Astrocyte (in vitro differentiated cells and primary cell): ENCODE measurements around the gene ANKRD11. TPM values are rescaled to one million over a fixed set of nuclear protein-coding genes. Genes with fewer than 3 reads are reported as not detected.

ENCODE experiments used
- DNase-seq: peaks from one replicate; pipeline ENCODE4 v3.0.0-alpha.2; 2010; ENCODE audit warnings: low read depth
- FAIRE-seq: peaks from 2 replicates; lab custom pipeline; 2011; peaks lifted over from hg19 to GRCh38; lab: Jason Lieb, UNC
- H2AFZ ChIP-seq: 2 replicates; pipeline ENCODE4 v1.6.0; 2012; ENCODE audit warnings: low read depth, low read length, inconsistent platforms
- H3K27ac ChIP-seq: 2 replicates; pipeline ENCODE4 v1.5.1; 2011; ENCODE audit warnings: low read depth, low read length, inconsistent platforms
- H3K27me3 ChIP-seq: 2 replicates; pipeline ENCODE4 v1.6.0; 2011; ENCODE audit warnings: low read length, inconsistent platforms; ENCODE audit not compliant: insufficient read depth
- H3K36me3 ChIP-seq: 2 replicates; pipeline ENCODE4 v1.5.1; 2011; ENCODE audit warnings: low read length, inconsistent platforms; ENCODE audit not compliant: insufficient read depth
- H3K4me1 ChIP-seq: 2 replicates; pipeline ENCODE4 v1.5.1; 2011; ENCODE audit warnings: low read length, inconsistent platforms; ENCODE audit not compliant: insufficient read depth
- H3K4me2 ChIP-seq: 2 replicates; pipeline ENCODE4 v1.6.0; 2012; ENCODE audit warnings: low read length, inconsistent platforms
- H3K4me3 ChIP-seq: 2 replicates; pipeline ENCODE4 v1.5.1; 2011; ENCODE audit warnings: low read depth, mild to moderate bottlenecking, low read length, inconsistent platforms; ENCODE audit not compliant: insufficient read depth
- H3K79me2 ChIP-seq: 2 replicates; pipeline ENCODE4 v1.6.0; 2012; ENCODE audit warnings: mild to moderate bottlenecking, low read length, inconsistent platforms; ENCODE audit not compliant: insufficient read depth
- H3K9ac ChIP-seq: 2 replicates; pipeline ENCODE4 v1.6.0; 2012; ENCODE audit warnings: mild to moderate bottlenecking, low read length, inconsistent platforms
- H3K9me3 ChIP-seq: 2 replicates; pipeline ENCODE4 v1.5.1; 2012; ENCODE audit warnings: low read depth, mild to moderate bottlenecking, low read length, inconsistent platforms; ENCODE audit not compliant: insufficient read depth
- H4K20me1 ChIP-seq: 2 replicates; pipeline ENCODE4 v1.6.0; 2012; ENCODE audit warnings: low read length, inconsistent platforms; ENCODE audit not compliant: insufficient read depth
- H3K27ac Mint-ChIP-seq: one replicate; pipeline ENCODE4 v1.8.0; 2021; ENCODE audit warnings: mild to moderate bottlenecking, mixed read lengths; ENCODE audit not compliant: unreplicated experiment
- H3K27me3 Mint-ChIP-seq: one replicate; pipeline ENCODE4 v1.8.0; 2021; ENCODE audit warnings: low read depth, mixed read lengths; ENCODE audit not compliant: unreplicated experiment
- H3K36me3 Mint-ChIP-seq: one replicate; pipeline ENCODE4 v1.8.0; 2021; ENCODE audit warnings: low read depth, mixed read lengths; ENCODE audit not compliant: unreplicated experiment
- H3K4me1 Mint-ChIP-seq: one replicate; pipeline ENCODE4 v1.8.0; 2021; ENCODE audit warnings: low read depth, mixed read lengths; ENCODE audit not compliant: unreplicated experiment
- H3K4me3 Mint-ChIP-seq: one replicate; pipeline ENCODE4 v1.8.0; 2021; ENCODE audit warnings: mild to moderate bottlenecking, moderate library complexity, mixed read lengths; ENCODE audit not compliant: unreplicated experiment
- H3K9me3 Mint-ChIP-seq: one replicate; pipeline ENCODE4 v1.8.0; 2021; ENCODE audit warnings: mild to moderate bottlenecking, mixed read lengths; ENCODE audit not compliant: unreplicated experiment
- CTCF ChIP-seq: IDR thresholded peaks from 2 replicates; pipeline ENCODE4 v1.5.1; 2011; ENCODE audit warnings: low read depth, mild to moderate bottlenecking, inconsistent platforms, low read length, moderate library complexity; ENCODE audit not compliant: insufficient read depth
- EZH2 ChIP-seq: IDR thresholded peaks from 2 replicates; pipeline ENCODE4 v1.6.1; 2012; ENCODE audit warnings: mild to moderate bottlenecking, low read length, inconsistent platforms; ENCODE audit not compliant: insufficient read depth
- total RNA-seq: library from RNA; stranded (reverse); gene quantifications from 2 replicates; pipeline ENCODE4 v1.2.1, GENCODE V29; 2021

ANKRD11 gene
- total RNA-seq, 1 donor from 2014 or later = 213 TPM

- peaks cover 19% of the 10 kb centered on the region for H3K36me3 Mint-ChIP-seq
- DNase-seq = no peak
- H3K9ac ChIP-seq = no peak overlapping the region
- peaks cover 87% of the 10 kb centered on the region for H3K79me2 ChIP-seq
- H2AFZ ChIP-seq = no peak overlapping the region
- no peaks in the 10 kb centered on the region for H3K9me3 Mint-ChIP-seq
- H4K20me1 ChIP-seq = peaks cover 26% of the 10 kb centered on the region
- TF ChIP-seq CTCF = no peak
- no peak for TF ChIP-seq EZH2
- H3K36me3 ChIP-seq = no peaks in the 10 kb centered on the region
- H3K27ac Mint-ChIP-seq = peak overlapping the region; percentile 64
- FAIRE-seq = no peak
- H3K9me3 ChIP-seq = no peaks in the 10 kb centered on the region
- peak overlapping the region; percentile 48 for H3K4me3 Mint-ChIP-seq
- no peak overlapping the region for H3K4me2 ChIP-seq
- peaks cover 80% of the 10 kb centered on the region for H3K4me1 ChIP-seq
- peak overlapping the region; percentile 94 for H3K27ac ChIP-seq
- H3K4me3 ChIP-seq = no peak overlapping the region
- peaks cover 87% of the 10 kb centered on the region for H3K4me1 Mint-ChIP-seq
- H3K27me3 ChIP-seq = no peaks in the 10 kb centered on the region
- no peaks in the 10 kb centered on the region for H3K27me3 Mint-ChIP-seq
Measured at GRCh38 chr16:89318430-89318758, 172.0 kb downstream of the ANKRD11 start.

GRCh38 chr16:89317729-89318429 lies 172.5 kb downstream of the ANKRD11 start:
- H3K79me2 ChIP-seq = peaks cover 88% of the 10 kb centered on the region
- H2AFZ ChIP-seq = no peak overlapping the region
- no peak overlapping the region for H3K9ac ChIP-seq
- Mint-ChIP-seq H3K27me3 (no peaks in the 10 kb centered on the region), H3K9me3 (no peaks in the 10 kb centered on the region), H3K4me1 (peaks cover 88% of the 10 kb centered on the region), H3K27ac (peak overlapping the region; percentile 64), H3K36me3 (peaks cover 19% of the 10 kb centered on the region), H3K4me3 (peak overlapping the region; percentile 48)
- FAIRE-seq = no peak
- H3K27me3 ChIP-seq = no peaks in the 10 kb centered on the region
- no peaks in the 10 kb centered on the region for H3K9me3 ChIP-seq
- H3K27ac ChIP-seq = no peak overlapping the region
- H4K20me1 ChIP-seq = peaks cover 26% of the 10 kb centered on the region
- no peak for DNase-seq
- TF ChIP-seq CTCF (no peak), EZH2 (no peak)
- no peak overlapping the region for H3K4me3 ChIP-seq
- no peak overlapping the region for H3K4me2 ChIP-seq
- H3K4me1 ChIP-seq = peaks cover 78% of the 10 kb centered on the region
- H3K36me3 ChIP-seq = no peaks in the 10 kb centered on the region

DNA sequence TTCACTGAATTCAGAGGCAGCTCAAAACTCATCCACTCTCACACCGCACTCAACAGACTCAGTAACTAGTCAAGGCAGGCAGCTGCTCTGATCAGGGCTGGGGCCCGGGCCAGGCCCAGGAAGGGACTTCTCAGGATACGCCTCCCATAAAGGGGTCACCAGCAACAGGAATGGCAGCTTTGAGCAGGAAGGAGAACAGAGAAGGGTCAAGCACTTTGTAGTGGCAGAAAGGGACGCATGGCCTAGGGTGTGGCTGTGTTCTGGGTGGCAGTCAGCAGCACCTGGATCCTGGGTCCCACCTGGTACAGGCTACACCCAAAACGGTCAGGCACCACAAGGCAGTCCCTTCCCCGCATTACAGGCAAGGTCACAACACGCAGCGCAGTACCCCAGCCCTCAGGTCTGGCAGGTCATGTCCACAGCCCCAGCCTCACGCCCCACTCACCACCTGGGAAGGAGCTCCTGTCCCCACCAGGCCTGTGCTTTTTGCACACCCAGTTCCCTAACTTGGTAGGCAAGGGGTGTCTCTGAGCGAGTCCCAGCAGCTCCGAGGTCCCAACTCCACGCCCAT lies 173.2 kb downstream of the ANKRD11 start:
- FAIRE-seq (no peak), DNase-seq (no peak)
- no peaks in the 10 kb centered on the region for H3K36me3 ChIP-seq
- Mint-ChIP-seq H3K4me3 (peak overlapping the region; percentile 27), H3K4me1 (peaks cover 82% of the 10 kb centered on the region), H3K9me3 (no peaks in the 10 kb centered on the region), H3K27me3 (no peaks in the 10 kb centered on the region), H3K27ac (peak overlapping the region; percentile 43), H3K36me3 (peaks cover 19% of the 10 kb centered on the region)
- peaks cover 88% of the 10 kb centered on the region for H3K79me2 ChIP-seq
- no peak overlapping the region for H2AFZ ChIP-seq
- no peak overlapping the region for H3K4me3 ChIP-seq
- peak overlapping the region; percentile 53 for H3K4me2 ChIP-seq
- peak overlapping the region; percentile 82 for H3K27ac ChIP-seq
- H3K27me3 ChIP-seq = no peaks in the 10 kb centered on the region
- H3K9ac ChIP-seq = peak overlapping the region; percentile 51
- H3K4me1 ChIP-seq = peaks cover 71% of the 10 kb centered on the region
- TF ChIP-seq CTCF (no peak), EZH2 (no peak)
- H4K20me1 ChIP-seq = peaks cover 26% of the 10 kb centered on the region
- H3K9me3 ChIP-seq = no peaks in the 10 kb centered on the region
